ENCODE measurements around the gene MOB3B.

Gene MOB3B

DNA sequence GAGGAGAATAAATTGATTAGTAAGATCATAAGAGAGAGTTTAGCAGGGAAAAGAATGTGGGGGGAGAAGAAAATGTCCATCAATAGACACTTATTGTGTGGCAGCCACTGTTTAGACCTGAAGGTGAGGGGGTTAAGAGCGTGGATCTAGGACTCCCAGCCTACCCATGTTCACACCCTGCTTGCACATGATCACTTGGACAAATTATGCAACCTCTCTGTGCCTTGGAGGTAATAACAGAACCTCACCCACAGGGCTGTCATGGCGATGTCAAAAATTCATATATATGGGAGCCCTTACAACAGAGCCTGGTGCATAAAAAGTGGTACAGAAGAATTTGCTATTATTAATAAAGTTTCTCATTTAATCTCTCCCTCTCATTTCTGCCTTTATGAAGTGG is 146.6 kb downstream of the MOB3B start (continued):
- TF ChIP-seq SALL2 (tag by site-specific recombination; IDR thresholded peaks at IDR 0.05; ENCODE audit: borderline replicate concordance) (no peak), ZNF121 (tag by site-specific recombination; IDR thresholded peaks at IDR 0.05) (no peak), ZNF214 (tag by site-specific recombination; IDR thresholded peaks at IDR 0.05; ENCODE audit: borderline replicate concordance) (no peak)

- Histone ChIP-seq H3K4me1 (ENCODE audit: control insufficient read depth, insufficient read depth, low read length) (peaks cover 12% of the 10 kb centered on the region), H3K27ac (ENCODE audit: extremely low read depth, low read depth, low read length) (no peak overlapping the region), H3K4me3 (ENCODE audit: low read depth, low read length) (no peak overlapping the region), H3K36me3 (ENCODE audit: control insufficient read depth in 2 of 2, insufficient read depth in 1 of 2, low read length in 2 of 2) (no peaks in the 10 kb centered on the region), H3K9me3 (ENCODE audit: control insufficient read depth, insufficient read depth, low read depth, low read length) (no peaks in the 10 kb centered on the region)
- TF ChIP-seq SALL2 (tag by site-specific recombination; IDR thresholded peaks at IDR 0.05; ENCODE audit: borderline replicate concordance), result no peak
- no peak for TF ChIP-seq ZNF174 (tag by site-specific recombination; IDR thresholded peaks at IDR 0.05)
- no peak for TF ChIP-seq ZNF707 (tag by site-specific recombination; IDR thresholded peaks at IDR 0.05)
- no peak for TF ChIP-seq ZNF549 (tag by site-specific recombination; IDR thresholded peaks at IDR 0.05)
- no peak for TF ChIP-seq GFI1B (tag by site-specific recombination; IDR thresholded peaks at IDR 0.05)
- TF ChIP-seq ZNF302 (tag by site-specific recombination; IDR thresholded peaks at IDR 0.05; ENCODE audit: low read depth), result no peak
- no peak for TF ChIP-seq MZF1 (tag by site-specific recombination; IDR thresholded peaks at IDR 0.05; ENCODE audit: borderline replicate concordance)
- TF ChIP-seq, protein P1, sequence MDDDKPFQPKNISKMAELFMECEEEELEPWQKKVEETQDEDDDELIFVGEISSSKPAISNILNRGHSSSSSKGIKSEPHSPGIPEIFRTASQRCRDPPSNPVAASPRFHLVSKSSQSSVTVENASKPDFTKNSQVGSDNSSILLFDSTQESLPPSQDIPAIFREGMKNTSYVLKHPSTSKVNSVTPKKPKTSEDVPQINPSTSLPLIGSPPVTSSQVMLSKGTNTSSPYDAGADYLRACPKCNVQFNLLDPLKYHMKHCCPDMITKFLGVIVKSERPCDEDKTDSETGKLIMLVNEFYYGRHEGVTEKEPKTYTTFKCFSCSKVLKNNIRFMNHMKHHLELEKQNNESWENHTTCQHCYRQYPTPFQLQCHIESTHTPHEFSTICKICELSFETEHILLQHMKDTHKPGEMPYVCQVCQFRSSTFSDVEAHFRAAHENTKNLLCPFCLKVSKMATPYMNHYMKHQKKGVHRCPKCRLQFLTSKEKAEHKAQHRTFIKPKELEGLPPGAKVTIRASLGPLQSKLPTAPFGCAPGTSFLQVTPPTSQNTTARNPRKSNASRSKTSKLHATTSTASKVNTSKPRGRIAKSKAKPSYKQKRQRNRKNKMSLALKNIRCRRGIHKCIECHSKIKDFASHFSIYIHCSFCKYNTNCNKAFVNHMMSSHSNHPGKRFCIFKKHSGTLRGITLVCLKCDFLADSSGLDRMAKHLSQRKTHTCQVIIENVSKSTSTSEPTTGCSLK (tag by site-specific recombination; IDR thresholded peaks at IDR 0.05), result no peak
- TF ChIP-seq ZNF514 (tag by site-specific recombination; IDR thresholded peaks at IDR 0.05), result no peak
- TF ChIP-seq, protein P2, sequence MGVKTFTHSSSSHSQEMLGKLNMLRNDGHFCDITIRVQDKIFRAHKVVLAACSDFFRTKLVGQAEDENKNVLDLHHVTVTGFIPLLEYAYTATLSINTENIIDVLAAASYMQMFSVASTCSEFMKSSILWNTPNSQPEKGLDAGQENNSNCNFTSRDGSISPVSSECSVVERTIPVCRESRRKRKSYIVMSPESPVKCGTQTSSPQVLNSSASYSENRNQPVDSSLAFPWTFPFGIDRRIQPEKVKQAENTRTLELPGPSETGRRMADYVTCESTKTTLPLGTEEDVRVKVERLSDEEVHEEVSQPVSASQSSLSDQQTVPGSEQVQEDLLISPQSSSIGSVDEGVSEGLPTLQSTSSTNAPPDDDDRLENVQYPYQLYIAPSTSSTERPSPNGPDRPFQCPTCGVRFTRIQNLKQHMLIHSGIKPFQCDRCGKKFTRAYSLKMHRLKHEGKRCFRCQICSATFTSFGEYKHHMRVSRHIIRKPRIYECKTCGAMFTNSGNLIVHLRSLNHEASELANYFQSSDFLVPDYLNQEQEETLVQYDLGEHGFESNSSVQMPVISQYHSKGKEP (tag by site-specific recombination; IDR thresholded peaks at IDR 0.05), result no peak
- ChIA-PET CTCF (interaction anchor here (0.6 kb wide), 1 partner anchor 40 kb away, joined by 4 read pairs; no protein-coding TSS in a partner anchor), POLR2A (no interaction called here)
Observed at GRCh38 chr9:27382308-27382707, 147.3 kb downstream of the MOB3B start.

GRCh38 chr9:27379311-27380251 is 150.0 kb downstream of the MOB3B start:
- no peaks in the 10 kb centered on the region for H3K9me3 ChIP-seq (ENCODE audit: control insufficient read depth, insufficient read depth, low read depth, low read length)
- H3K27ac ChIP-seq (ENCODE audit: extremely low read depth, low read depth, low read length), result no peak overlapping the region
- CTCF ChIA-PET, result interaction anchor here (0.6 kb wide), 1 partner anchor 35 kb away, joined by 4 read pairs; no protein-coding TSS in a partner anchor
- POLR2A ChIA-PET, result interaction anchor here (0.6 kb wide), 1 partner anchor 516 kb away, joined by 5 read pairs; no protein-coding TSS in a partner anchor
- H3K4me3 ChIP-seq (ENCODE audit: low read depth, low read length), result no peak overlapping the region
- H3K36me3 ChIP-seq (ENCODE audit: control insufficient read depth in 2 of 2, insufficient read depth in 1 of 2, low read length in 2 of 2), result no peaks in the 10 kb centered on the region
- 0 out of 2 replicates have a peak, but pooled peaks cover 3% of the 10 kb centered on the region for H3K4me1 ChIP-seq (ENCODE audit: control insufficient read depth, insufficient read depth, low read length)
- no peak for TF ChIP-seq ZNF280D (tag by site-specific recombination; IDR thresholded peaks at IDR 0.05)
- TF ChIP-seq ZNF830 (tag by site-specific recombination; IDR thresholded peaks at IDR 0.05; ENCODE audit: low read depth), result no peak
- TF ChIP-seq, protein P3, sequence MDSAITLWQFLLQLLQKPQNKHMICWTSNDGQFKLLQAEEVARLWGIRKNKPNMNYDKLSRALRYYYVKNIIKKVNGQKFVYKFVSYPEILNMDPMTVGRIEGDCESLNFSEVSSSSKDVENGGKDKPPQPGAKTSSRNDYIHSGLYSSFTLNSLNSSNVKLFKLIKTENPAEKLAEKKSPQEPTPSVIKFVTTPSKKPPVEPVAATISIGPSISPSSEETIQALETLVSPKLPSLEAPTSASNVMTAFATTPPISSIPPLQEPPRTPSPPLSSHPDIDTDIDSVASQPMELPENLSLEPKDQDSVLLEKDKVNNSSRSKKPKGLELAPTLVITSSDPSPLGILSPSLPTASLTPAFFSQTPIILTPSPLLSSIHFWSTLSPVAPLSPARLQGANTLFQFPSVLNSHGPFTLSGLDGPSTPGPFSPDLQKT (IDR thresholded peaks at IDR 0.05; ENCODE audit: borderline replicate concordance, low read depth, low read length), result no peak
- TF ChIP-seq WT1 (tag by site-specific recombination; IDR thresholded peaks at IDR 0.05), result no peak
- no peak for TF ChIP-seq KLF8 (tag by site-specific recombination; IDR thresholded peaks at IDR 0.05)
- TF ChIP-seq ZNF274 (IDR thresholded peaks at IDR 0.05; ENCODE audit: low read length), result no peak
- TF ChIP-seq ZNF274 (tag by site-specific recombination; IDR thresholded peaks at IDR 0.05; ENCODE audit: borderline replicate concordance), result no peak
- no peak for TF ChIP-seq ZFP37 (tag by site-specific recombination; IDR thresholded peaks at IDR 0.05)
- no peak for TF ChIP-seq ZNF214 (tag by site-specific recombination; IDR thresholded peaks at IDR 0.05; ENCODE audit: borderline replicate concordance)
- no peak for TF ChIP-seq ZNF10 (tag by site-specific recombination; IDR thresholded peaks at IDR 0.05)
- TF ChIP-seq, protein P4, sequence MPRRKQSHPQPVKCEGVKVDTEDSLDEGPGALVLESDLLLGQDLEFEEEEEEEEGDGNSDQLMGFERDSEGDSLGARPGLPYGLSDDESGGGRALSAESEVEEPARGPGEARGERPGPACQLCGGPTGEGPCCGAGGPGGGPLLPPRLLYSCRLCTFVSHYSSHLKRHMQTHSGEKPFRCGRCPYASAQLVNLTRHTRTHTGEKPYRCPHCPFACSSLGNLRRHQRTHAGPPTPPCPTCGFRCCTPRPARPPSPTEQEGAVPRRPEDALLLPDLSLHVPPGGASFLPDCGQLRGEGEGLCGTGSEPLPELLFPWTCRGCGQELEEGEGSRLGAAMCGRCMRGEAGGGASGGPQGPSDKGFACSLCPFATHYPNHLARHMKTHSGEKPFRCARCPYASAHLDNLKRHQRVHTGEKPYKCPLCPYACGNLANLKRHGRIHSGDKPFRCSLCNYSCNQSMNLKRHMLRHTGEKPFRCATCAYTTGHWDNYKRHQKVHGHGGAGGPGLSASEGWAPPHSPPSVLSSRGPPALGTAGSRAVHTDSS (tag by site-specific recombination; IDR thresholded peaks at IDR 0.05), result no peak

Data from HEK293 (cell line).